T-helper 2 cell (primary cell): ENCODE data around the gene DLGAP5.

ENCODE experiments used
- DNase-seq, 5 experiments: peaks; one replicate each; pipeline versions ENCODE4 v3.0.0 to v3.0.0-alpha.2; 2012 to 2022

Gene DLGAP5

GRCh38 chr14:55111122-55111708 lies 80.2 kb downstream of the DLGAP5 start:
- no peak for DNase-seq

DNA sequence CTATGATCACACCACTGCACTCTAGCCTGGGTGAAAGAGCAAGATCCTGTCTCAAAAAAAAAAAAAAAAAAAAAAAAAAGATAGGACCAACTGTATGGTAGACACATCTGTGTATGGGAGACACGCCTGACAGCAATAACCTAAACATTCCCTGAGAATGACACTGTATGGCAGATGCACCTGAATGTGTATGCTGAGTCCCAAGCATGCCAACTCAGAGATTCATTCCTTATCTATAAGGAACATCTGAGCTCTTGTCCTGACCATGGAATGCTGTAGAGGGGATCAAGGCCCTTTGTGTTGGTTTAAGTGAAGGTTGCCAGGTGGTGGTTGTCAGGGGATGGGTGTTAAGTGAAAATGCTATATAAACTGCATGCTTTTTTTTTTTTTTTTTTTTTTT lies 81.5 kb downstream of the DLGAP5 start:
- DNase-seq, result no peak

DNA sequence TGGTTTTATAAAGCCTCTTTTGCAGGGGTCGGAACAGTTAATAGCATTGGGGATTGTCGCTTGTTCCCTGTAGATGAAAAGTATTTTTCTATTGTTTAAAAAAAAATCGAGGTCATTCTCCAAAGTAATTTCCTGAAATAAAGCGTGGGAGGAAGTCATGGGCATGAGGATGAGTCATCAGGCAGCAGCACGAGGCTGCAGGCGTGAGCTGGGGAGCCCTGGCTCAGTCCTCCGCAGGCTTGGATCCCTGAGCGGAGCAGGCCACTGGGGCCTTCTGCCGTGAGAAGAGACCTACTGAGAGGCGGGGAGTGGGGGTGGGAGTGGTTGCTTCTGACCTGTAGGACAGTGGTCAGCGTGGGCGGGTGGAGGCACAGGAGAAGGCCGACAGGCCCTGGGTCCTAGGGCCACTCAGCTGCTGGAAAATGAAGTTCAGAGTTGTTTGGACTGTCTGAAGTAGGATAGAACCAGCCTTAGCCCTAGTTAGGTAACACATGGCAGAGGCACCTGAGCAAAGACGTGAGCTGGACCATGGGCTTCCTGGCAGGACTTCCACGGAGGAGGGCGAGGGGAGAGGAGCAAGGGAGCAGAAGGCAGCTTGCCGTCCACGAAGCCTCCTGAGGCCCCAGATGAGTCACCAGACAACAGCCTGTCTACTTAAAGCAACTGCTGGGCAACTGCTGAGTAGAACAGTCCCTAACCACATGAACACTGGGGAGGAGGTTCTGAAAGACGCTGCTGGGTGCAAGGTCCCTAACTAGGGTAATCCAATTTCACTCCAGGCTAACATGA lies 83.4 kb downstream of the DLGAP5 start:
- DNase-seq, result peak in 1 of 5 experiments; percentile 66

DNA sequence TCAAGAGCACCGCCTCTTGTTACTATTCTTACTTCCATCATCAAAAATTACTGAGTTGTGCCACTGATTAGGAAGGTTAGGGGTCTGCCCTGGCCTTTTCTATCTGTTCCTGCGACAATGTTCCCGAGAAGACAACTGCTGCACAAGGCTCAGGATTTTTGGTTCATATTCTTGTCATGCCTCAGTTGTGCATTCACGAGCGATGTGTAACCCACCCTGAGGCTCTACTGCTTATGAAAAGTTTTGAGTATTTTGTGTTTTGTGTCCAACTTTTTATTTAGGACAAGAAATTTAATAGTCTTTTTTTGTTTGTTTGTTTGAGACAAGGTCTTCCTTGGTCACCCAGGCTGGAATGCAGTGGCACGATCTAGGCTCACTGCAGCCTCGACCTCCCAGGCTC lies 85.4 kb downstream of the DLGAP5 start:
- no peak for DNase-seq

DNA sequence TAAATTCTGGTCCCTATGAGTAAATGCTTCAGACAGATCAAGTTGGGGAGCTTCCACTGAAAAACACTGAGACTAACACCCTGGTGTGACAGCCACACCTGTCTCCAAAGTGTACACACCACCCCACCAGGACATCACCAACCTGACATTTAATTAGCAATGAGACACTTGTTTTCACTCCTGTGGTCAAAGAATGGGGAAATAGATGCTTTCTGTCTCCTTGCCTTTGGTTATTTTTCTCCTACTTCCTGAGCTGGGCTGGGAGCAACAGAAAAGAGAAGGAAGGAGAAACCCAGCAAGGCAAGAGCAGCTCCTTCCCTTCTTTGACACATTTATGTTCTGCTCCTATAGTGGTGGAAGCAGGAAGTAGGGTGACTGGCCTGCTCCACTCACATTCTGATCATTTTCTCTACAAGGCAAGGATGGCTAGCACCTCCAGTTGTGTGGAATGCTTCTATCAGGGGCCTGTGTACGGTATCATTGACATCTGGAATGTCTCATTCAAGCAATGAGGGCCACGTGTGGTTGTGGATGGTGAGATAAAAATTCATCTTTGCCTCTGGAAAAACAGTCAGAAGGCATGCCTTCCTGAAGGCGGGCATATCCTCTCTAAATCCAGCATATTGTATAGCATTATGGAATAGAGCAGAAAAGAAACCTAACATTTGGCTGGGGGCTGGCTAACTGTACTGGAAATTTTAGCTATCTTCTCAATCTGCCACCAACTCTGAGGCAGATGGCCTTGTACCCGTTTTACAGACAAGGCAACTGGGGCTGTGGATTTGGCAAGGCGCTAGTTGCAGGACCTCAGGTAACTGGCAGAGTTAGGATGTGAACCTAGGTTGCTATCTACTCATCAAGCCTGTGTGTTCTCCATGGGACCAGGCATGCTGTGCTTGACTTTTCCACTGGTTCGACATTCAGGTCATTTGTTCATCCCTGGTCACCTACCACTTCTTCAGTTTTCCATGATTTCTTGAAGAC lies 87.1 kb downstream of the DLGAP5 start:
- no peak for DNase-seq

GRCh38 chr14:55103005-55103640 lies 88.3 kb downstream of the DLGAP5 start:
- peak in 3 of 5 experiments; percentile 6 to 70 (median 69) for DNase-seq

DNA sequence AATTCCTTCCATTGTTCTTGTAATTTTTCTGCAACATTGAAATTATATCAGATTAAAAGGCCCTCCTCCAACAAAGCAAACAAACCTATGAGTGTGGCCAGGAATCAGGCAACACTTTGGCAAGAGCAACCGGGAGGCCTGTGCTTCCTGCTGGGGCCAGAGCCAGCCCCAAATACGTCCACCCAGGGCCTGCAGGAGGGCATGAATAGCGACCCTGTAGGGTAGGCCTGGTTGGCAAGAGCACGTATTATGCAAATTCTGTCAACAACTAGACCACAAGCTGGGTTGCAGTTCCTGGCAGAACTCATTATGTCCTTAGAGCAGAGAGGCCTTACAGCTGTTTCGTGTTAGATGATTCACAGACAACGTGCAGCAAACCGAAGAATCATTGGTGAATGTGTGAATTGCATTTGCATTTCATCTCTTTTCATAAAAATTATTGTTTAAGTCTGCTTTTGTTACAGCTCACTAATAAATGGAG lies 89.2 kb downstream of the DLGAP5 start:
- DNase-seq, result peak in 2 of 5 experiments; percentile 55 to 87

DNA sequence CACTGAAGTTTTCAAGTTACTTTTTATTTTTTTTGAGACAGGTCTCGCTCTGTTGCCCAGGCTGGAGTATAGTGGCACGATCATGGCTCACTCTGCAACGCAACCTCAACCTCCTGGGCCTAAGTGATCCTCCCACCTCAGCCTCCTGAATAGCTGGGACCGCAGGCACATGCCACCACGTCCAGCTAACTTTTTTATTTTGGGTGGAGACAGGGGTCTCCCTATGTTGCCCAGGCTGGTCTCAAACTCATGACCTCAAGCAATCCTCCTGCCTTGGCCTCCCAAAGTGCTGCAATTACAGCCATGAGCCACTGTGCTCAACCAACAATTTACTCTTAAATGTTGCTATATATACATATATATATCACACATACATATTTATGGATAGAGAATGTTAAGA lies 89.7 kb downstream of the DLGAP5 start:
- DNase-seq, result no peak

GRCh38 chr14:55099756-55100155 lies 91.6 kb downstream of the DLGAP5 start:
- no peak for DNase-seq

- no peak for DNase-seq
Observed at GRCh38 chr14:55098561-55098898, 92.9 kb downstream of the DLGAP5 start.
